HFF-Myc (cell line): ENCODE results near the gene VPS16.
A peak's percentile ranks its signal among the peaks of the same experiment; 100 is the strongest.

Experiments used
- DNase-seq: peaks from one replicate; pipeline ENCODE4 v3.0.0-alpha.2; 2011; ENCODE audit warnings: low read depth; ENCODE audit errors: extremely low read depth
- H3K4me3 ChIP-seq: replicated peaks from 2 replicates; pipeline ENCODE4 v1.5.1; 2011; ENCODE audit warnings: low read depth, mild to moderate bottlenecking, control low read depth, low read length
- CTCF ChIP-seq: IDR thresholded peaks from 2 replicates; pipeline ENCODE4 v1.5.1; 2012; ENCODE audit warnings: mild to moderate bottlenecking, low read depth, low read length, control low read depth; ENCODE audit errors: missing control alignments

Gene VPS16

GRCh38 chr20:2840138-2840966, at the start of gene VPS16, which contains the start of gene PCED1A:
Gene VPS16, plus strand, starts transcription at chr20:2840745. Its CDS starts 30 bp downstream, at chr20:2840775.
Gene PCED1A, minus strand, starts transcription at chr20:2840655. Its CDS starts 743 bp downstream, at chr20:2839912.
- TF ChIP-seq CTCF = no peak
- peak; percentile 61 for DNase-seq
- H3K4me3 ChIP-seq = peak within 1 kb of the TSS; percentile 73

- DNase-seq = no peak
These were observed 47.1 kb upstream of the VPS16 start for GRCh38 chr20:2793471-2793870.

GRCh38 chr20:2794202-2794748, 46.3 kb upstream of the VPS16 start:
- no peak overlapping the region for H3K4me3 ChIP-seq
- TF ChIP-seq CTCF = no peak
- DNase-seq = no peak

More at GRCh38 chr20:2793471-2793870, 47.1 kb upstream of the VPS16 start:
- H3K4me3 ChIP-seq = no peak overlapping the region
- TF ChIP-seq CTCF = no peak

- no peak for DNase-seq
- no peak for TF ChIP-seq CTCF
- no peak overlapping the region for H3K4me3 ChIP-seq
These were observed 45.6 kb upstream of the VPS16 start for GRCh38 chr20:2794866-2795447.

GRCh38 chr20:2795451-2795850, 45.1 kb upstream of the VPS16 start:
- TF ChIP-seq CTCF = no peak
- no peak for DNase-seq
- no peak overlapping the region for H3K4me3 ChIP-seq

GRCh38 chr20:2796011-2796660, 44.4 kb upstream of the VPS16 start:
- no peak for TF ChIP-seq CTCF
- H3K4me3 ChIP-seq = no peak overlapping the region
- DNase-seq = no peak
